Measurements from ENCODE around the gene EYS. TPM values are rescaled to one million over a fixed set of nuclear protein-coding genes. Genes with fewer than 3 reads are reported as not detected.

The EYS gene
- total RNA-seq, 1 donor from 2014 or later = not detected

DNA sequence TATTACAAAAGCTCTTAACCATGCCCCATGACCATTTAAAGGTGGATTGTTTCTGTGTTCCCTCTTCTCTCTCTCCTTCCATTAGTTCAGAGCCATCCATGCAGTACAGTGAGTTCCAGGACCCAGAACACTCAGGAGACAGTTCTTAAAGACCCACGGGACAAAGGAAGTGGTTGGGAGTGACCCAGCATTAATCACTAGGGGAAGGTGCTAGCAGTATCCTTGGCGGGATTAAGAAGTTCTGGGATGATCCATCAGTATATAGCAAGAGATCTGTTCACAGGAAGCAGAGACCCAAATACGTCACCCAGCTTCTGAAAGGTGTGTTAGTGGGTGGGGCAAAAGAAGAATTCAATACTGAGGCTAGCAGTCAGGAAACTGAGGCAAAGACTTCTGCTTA lies 1917.3 kb downstream of the EYS start:
- Mint-ChIP-seq H3K36me3 (ENCODE audit: unreplicated experiment) (no peaks in the 10 kb centered on the region), H3K9me3 (ENCODE audit: unreplicated experiment) (no peaks in the 10 kb centered on the region), H3K27ac (ENCODE audit: unreplicated experiment) (no peak overlapping the region), H3K27me3 (ENCODE audit: unreplicated experiment) (peaks cover 9% of the 10 kb centered on the region), H3K4me1 (ENCODE audit: unreplicated experiment) (no peaks in the 10 kb centered on the region), H3K4me3 (ENCODE audit: unreplicated experiment) (no peak overlapping the region)
- TF ChIP-seq, protein P1, sequence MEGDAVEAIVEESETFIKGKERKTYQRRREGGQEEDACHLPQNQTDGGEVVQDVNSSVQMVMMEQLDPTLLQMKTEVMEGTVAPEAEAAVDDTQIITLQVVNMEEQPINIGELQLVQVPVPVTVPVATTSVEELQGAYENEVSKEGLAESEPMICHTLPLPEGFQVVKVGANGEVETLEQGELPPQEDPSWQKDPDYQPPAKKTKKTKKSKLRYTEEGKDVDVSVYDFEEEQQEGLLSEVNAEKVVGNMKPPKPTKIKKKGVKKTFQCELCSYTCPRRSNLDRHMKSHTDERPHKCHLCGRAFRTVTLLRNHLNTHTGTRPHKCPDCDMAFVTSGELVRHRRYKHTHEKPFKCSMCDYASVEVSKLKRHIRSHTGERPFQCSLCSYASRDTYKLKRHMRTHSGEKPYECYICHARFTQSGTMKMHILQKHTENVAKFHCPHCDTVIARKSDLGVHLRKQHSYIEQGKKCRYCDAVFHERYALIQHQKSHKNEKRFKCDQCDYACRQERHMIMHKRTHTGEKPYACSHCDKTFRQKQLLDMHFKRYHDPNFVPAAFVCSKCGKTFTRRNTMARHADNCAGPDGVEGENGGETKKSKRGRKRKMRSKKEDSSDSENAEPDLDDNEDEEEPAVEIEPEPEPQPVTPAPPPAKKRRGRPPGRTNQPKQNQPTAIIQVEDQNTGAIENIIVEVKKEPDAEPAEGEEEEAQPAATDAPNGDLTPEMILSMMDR (IDR thresholded peaks at IDR 0.05) = no peak
- no peak for DNase-seq (ENCODE audit: extremely low spot score, unreplicated experiment)

DNA sequence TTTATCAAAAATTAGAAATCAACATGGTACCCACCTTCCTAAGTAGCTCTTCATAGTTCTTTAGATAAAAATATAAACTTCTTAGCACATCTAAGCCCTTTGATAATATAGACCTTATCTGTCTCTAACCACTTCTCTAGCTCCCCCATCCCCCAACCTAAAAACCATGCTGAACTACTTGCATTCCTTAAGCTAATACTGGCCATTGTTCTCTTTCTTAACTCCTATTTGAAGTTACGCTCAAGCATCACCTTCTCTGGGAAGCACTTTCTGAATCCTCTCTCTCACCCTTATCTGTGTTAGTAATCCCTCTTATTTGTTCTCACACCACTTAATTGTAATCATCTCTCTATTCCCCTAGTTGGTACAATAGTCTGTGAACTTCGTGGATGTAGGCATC lies 1918.5 kb downstream of the EYS start:
- no peaks in the 10 kb centered on the region for H3K4me1 Mint-ChIP-seq (ENCODE audit: unreplicated experiment)
- H3K27ac Mint-ChIP-seq (ENCODE audit: unreplicated experiment) = no peak overlapping the region
- no peaks in the 10 kb centered on the region for H3K36me3 Mint-ChIP-seq (ENCODE audit: unreplicated experiment)
- no peak overlapping the region for H3K4me3 Mint-ChIP-seq (ENCODE audit: unreplicated experiment)
- no peak for DNase-seq (ENCODE audit: extremely low spot score, unreplicated experiment)
- TF ChIP-seq, protein P1 (IDR thresholded peaks at IDR 0.05) = no peak
- no peaks in the 10 kb centered on the region for H3K9me3 Mint-ChIP-seq (ENCODE audit: unreplicated experiment)
- peaks cover 5% of the 10 kb centered on the region for H3K27me3 Mint-ChIP-seq (ENCODE audit: unreplicated experiment)

- Mint-ChIP-seq H3K9me3 (ENCODE audit: unreplicated experiment) (no peaks in the 10 kb centered on the region), H3K4me1 (ENCODE audit: unreplicated experiment) (no peaks in the 10 kb centered on the region), H3K4me3 (ENCODE audit: unreplicated experiment) (no peak overlapping the region), H3K36me3 (ENCODE audit: unreplicated experiment) (no peaks in the 10 kb centered on the region), H3K27ac (ENCODE audit: unreplicated experiment) (no peak overlapping the region), H3K27me3 (ENCODE audit: unreplicated experiment) (no peaks in the 10 kb centered on the region)
- no peak for DNase-seq (ENCODE audit: extremely low spot score, unreplicated experiment)
- TF ChIP-seq, protein P1 (IDR thresholded peaks at IDR 0.05) = no peak
These were observed 1920.0 kb downstream of the EYS start for GRCh38 chr6:63787021-63787420.

DNA sequence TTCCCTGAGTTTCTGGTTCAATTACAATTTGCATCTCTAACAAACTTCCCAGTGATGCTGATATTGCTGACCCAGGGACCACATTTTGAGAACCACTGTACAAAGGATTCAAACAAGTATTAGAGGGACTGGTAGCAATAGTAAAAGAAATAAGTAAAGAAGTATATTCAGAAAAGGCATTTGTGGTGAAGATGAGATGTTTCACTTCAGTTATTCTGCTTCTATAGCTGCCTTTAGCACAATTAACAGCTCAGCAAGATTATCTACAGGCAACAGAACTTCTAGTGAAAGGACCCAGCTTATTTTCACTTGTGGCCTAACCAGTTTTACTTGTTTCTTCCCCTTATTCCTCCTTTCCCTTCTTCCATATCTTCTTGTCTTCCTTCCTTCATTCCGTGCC lies 1922.0 kb downstream of the EYS start:
- Mint-ChIP-seq H3K4me3 (ENCODE audit: unreplicated experiment) (no peak overlapping the region), H3K27me3 (ENCODE audit: unreplicated experiment) (no peaks in the 10 kb centered on the region), H3K27ac (ENCODE audit: unreplicated experiment) (no peak overlapping the region), H3K36me3 (ENCODE audit: unreplicated experiment) (no peaks in the 10 kb centered on the region), H3K4me1 (ENCODE audit: unreplicated experiment) (no peaks in the 10 kb centered on the region), H3K9me3 (ENCODE audit: unreplicated experiment) (no peaks in the 10 kb centered on the region)
- TF ChIP-seq, protein P1 (IDR thresholded peaks at IDR 0.05) = no peak
- no peak for DNase-seq (ENCODE audit: extremely low spot score, unreplicated experiment)

GRCh38 chr6:63783096-63783495 lies 1923.9 kb downstream of the EYS start:
- Mint-ChIP-seq H3K27me3 (ENCODE audit: unreplicated experiment) (no peaks in the 10 kb centered on the region), H3K27ac (ENCODE audit: unreplicated experiment) (no peak overlapping the region), H3K4me3 (ENCODE audit: unreplicated experiment) (no peak overlapping the region), H3K4me1 (ENCODE audit: unreplicated experiment) (no peaks in the 10 kb centered on the region), H3K9me3 (ENCODE audit: unreplicated experiment) (no peaks in the 10 kb centered on the region), H3K36me3 (ENCODE audit: unreplicated experiment) (no peaks in the 10 kb centered on the region)
- DNase-seq (ENCODE audit: extremely low spot score, unreplicated experiment) = no peak
- TF ChIP-seq, protein P1 (IDR thresholded peaks at IDR 0.05) = no peak
